Uterus (tissue), 2 donors: Measurements from ENCODE around the gene SLC44A1.

ENCODE experiments used
- POLR2A ChIP-seq, 2 donors: fragments of 450-650 bp; IDR thresholded peaks; one replicate each; pipeline ENCODE4 v1.6.1; 2016; ENCODE audit warnings: antibody characterized with exemption in 2 of 2, mild to moderate bottlenecking in 1 of 2, moderate library complexity in 1 of 2
- TF ChIP-seq, protein P1 (sequence below), 4 experiments: fragments of 200-600 bp in 2 of 4; fragments of 450-650 bp in 2 of 4; sonication (generic) in 2 of 4; IDR thresholded peaks; one replicate each; pipeline ENCODE4 v1.5.1; 2016 to 2019; ENCODE audit warnings: antibody characterized with exemption in 4 of 4, mild to moderate bottlenecking in 2 of 4, moderate library complexity in 1 of 4

DNA sequence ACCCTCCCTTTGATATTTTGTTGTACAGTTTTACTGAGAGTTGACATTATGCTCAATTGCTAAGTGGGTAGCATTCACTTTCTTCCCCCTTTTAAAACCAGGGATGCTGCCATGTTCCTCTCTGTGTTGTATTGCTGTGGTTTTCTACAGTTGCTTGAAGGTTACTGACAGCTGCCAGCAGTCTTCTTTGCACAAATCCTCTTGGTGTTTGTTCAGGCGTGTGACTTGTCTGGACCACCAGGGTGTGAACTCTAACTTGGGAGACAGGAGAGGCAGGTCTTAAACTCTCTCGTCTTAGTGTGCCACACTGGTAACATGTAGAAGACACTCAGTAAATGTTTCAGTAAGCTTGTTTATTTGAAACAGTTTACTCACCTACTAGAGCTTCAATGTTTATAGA is 25.1 kb downstream of the SLC44A1 start:
- TF ChIP-seq, protein P1, sequence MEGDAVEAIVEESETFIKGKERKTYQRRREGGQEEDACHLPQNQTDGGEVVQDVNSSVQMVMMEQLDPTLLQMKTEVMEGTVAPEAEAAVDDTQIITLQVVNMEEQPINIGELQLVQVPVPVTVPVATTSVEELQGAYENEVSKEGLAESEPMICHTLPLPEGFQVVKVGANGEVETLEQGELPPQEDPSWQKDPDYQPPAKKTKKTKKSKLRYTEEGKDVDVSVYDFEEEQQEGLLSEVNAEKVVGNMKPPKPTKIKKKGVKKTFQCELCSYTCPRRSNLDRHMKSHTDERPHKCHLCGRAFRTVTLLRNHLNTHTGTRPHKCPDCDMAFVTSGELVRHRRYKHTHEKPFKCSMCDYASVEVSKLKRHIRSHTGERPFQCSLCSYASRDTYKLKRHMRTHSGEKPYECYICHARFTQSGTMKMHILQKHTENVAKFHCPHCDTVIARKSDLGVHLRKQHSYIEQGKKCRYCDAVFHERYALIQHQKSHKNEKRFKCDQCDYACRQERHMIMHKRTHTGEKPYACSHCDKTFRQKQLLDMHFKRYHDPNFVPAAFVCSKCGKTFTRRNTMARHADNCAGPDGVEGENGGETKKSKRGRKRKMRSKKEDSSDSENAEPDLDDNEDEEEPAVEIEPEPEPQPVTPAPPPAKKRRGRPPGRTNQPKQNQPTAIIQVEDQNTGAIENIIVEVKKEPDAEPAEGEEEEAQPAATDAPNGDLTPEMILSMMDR (IDR thresholded peaks at IDR 0.05) = no peak
- no peak for TF ChIP-seq POLR2A (IDR thresholded peaks at IDR 0.05)
